Upper lobe of right lung (tissue), 1 donor: ENCODE results near the gene NOVA2. TPM values are rescaled to one million over a fixed set of nuclear protein-coding genes. Genes with fewer than 3 reads are reported as not detected.

Source experiments
- ATAC-seq: fragments of 200-7000 bp; cut with Tn5 transposase; one replicate; pipeline ENCODE4 v1.9.1; 2020; ENCODE audit warnings: mild to moderate bottlenecking, moderate library complexity
- DNase-seq: peaks from one replicate; pipeline ENCODE4 v3.0.0-alpha.2; 2020
- H3K27ac ChIP-seq: fragments of 200-600 bp; one replicate; pipeline ENCODE4 v1.8.0; 2022
- H3K27me3 ChIP-seq: fragments of 200-600 bp; one replicate; pipeline ENCODE4 v1.8.0; 2022; ENCODE audit warnings: mild to moderate bottlenecking
- H3K36me3 ChIP-seq: fragments of 200-600 bp; one replicate; pipeline ENCODE4 v1.8.0; 2022
- H3K4me1 ChIP-seq: fragments of 200-600 bp; one replicate; pipeline ENCODE4 v1.8.0; 2022
- H3K4me3 ChIP-seq: fragments of 200-600 bp; one replicate; pipeline ENCODE4 v1.8.0; 2022; ENCODE audit warnings: mild to moderate bottlenecking
- H3K9me3 ChIP-seq: fragments of 200-600 bp; one replicate; pipeline ENCODE4 v1.8.0; 2022
- intact Hi-C: fragments of 100-400 bp; cut with DNase I; formaldehyde crosslinking; loops from one replicate; pipeline ENCODE4 v1.11.0; 2022
- total RNA-seq: library from RNA; stranded (reverse); fragmentation: NEBNext Ultra II Directional; extraction: Animal tissue kit (Norgen Biotek cat#: 25700); gene quantifications from one replicate; pipeline ENCODE4 v1.2.1, GENCODE V29; 2021
- TF ChIP-seq, protein P1 (sequence below): fragments of 200-600 bp; IDR thresholded peaks from one replicate; pipeline ENCODE4 v1.8.0; 2022; ENCODE audit warnings: antibody characterized with exemption
- donor health status: DM: no; HTN: yes; CAD: no; lungs with severe emphysema.

Gene NOVA2
- total RNA-seq, 1 donor from 2014 or later = 21.2 TPM

DNA sequence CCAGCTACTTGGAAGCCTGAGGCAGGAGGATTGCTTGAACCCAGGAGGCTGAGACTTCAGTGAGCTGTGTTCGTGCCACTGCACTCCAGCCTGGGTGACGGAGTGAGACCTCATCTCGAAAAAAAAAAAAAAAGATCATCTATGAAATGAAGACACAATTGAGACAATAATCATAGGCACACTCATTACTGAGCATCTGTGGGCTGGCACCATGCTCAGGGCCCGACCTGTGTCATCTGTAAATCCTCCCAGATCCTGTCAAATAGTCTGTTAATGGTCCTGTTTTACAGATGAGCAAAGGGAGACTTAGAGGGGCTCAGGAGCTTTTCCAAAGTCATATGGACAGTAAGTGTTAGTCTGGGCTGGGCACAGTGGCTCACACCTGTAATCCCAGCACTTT, 54.9 kb downstream of the NOVA2 start:
- ATAC-seq (no peak), DNase-seq (no peak)
- TF ChIP-seq, protein P1, sequence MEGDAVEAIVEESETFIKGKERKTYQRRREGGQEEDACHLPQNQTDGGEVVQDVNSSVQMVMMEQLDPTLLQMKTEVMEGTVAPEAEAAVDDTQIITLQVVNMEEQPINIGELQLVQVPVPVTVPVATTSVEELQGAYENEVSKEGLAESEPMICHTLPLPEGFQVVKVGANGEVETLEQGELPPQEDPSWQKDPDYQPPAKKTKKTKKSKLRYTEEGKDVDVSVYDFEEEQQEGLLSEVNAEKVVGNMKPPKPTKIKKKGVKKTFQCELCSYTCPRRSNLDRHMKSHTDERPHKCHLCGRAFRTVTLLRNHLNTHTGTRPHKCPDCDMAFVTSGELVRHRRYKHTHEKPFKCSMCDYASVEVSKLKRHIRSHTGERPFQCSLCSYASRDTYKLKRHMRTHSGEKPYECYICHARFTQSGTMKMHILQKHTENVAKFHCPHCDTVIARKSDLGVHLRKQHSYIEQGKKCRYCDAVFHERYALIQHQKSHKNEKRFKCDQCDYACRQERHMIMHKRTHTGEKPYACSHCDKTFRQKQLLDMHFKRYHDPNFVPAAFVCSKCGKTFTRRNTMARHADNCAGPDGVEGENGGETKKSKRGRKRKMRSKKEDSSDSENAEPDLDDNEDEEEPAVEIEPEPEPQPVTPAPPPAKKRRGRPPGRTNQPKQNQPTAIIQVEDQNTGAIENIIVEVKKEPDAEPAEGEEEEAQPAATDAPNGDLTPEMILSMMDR = no peak
- H3K4me1 ChIP-seq = no peaks in the 10 kb centered on the region
- H3K27me3 ChIP-seq = peaks cover 9% of the 10 kb centered on the region
- no peaks in the 10 kb centered on the region for H3K9me3 ChIP-seq
- no peak overlapping the region for H3K4me3 ChIP-seq
- H3K36me3 ChIP-seq = no peaks in the 10 kb centered on the region
- H3K27ac ChIP-seq = no peak overlapping the region
- intact Hi-C loops = no loop called here

DNA sequence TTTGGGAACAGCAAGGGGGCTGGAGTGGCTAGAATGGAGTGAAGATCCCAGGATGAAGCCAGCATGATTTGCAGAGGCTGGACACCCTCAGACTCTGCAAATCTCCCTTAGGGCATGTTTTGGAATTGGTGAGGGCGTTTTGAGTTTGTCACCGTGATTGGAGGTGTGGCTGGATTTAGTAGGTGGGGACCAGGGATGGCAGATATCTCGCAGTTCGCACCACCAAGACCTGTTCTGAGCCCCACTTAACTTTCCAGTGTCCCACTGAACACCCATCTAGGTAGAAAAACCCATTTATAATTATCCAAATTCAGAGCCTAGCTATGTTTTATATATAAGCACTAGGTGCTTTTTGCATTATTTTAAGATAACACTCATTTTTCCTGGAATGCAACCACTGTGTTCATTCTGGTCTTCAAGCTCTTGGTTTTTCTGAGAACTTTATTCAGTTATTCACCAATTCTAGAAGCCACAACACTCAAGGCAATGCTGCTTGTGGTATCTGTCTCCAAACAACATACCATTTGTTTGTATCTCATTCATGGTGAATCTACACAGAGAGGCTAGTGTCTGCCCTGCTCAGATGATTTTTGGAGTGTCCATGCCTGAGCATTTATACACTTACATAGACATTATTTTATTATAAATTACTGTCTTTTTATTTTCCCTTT, 56.1 kb downstream of the NOVA2 start:
- DNase-seq (no peak), ATAC-seq (no peak)
- no peaks in the 10 kb centered on the region for H3K4me1 ChIP-seq
- H3K36me3 ChIP-seq = no peaks in the 10 kb centered on the region
- no peak overlapping the region for H3K4me3 ChIP-seq
- intact Hi-C loops = no loop called here
- H3K9me3 ChIP-seq = no peaks in the 10 kb centered on the region
- H3K27ac ChIP-seq = no peak overlapping the region
- TF ChIP-seq, protein P1 = no peak
- H3K27me3 ChIP-seq = peaks cover 9% of the 10 kb centered on the region

DNA sequence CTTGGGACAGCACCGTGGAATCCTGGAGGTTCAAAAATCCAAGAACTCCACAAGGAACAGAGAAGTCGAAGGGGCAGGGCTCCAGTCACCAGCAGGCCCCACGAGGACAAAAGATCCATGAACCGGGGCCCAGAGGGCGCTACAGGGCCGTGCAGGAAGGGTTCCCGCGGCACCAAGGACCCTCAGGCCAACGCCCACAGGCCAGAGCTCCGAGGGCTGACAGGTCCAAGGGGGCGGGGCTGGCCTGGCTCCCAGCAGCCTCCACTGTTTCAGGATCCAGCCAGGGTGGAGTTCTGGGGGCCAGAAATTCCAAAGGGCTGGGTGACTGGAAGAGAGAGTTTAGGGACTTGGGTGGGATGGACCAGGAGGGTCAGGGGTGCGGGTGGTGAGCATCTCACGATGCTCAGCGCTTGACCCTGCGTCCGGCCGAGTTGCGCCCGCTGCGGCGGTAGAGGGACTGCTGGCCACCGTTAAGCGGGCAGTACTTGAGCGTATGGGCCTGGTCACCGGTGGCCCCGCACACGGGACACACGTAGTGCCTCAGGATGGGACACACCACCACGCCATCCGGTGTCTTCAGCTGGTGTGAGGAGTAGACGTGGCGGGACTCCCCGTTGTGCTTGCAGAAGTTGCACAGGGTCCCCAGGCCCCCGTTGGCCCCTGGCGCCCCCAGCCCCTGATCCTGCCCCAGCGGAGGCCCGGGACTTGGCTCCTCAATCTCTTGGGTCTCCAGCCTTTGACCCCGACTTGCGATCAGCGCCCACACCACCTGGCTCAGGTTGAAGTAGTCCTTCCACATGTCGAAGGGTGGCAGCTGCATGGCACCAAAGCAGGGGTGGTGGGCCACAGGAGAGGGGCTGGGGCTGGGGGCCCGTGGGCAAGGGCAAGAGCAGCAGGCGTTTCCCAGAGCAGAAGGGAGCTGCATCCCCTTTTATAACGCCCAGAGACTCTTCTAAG, 59.5 kb downstream of the NOVA2 start, which contains the start of gene NANOS2:
Gene NANOS2, minus strand, starts transcription at position 905 of the 957 bp plus-strand sequence. Its CDS starts 85 bp downstream, at position 820.
- TF ChIP-seq, protein P1 = no peak
- Histone ChIP-seq H3K4me3 (no peak within 1 kb of the TSS), H3K27me3 (peaks cover 17% of the 10 kb centered on the region), H3K27ac (no peak within 1 kb of the TSS), H3K36me3 (no peaks in the 10 kb centered on the region), H3K9me3 (no peaks in the 10 kb centered on the region), H3K4me1 (no peaks in the 10 kb centered on the region)
- ATAC-seq (peak; percentile 43), DNase-seq (no peak)
- intact Hi-C loops = no loop called here

DNA sequence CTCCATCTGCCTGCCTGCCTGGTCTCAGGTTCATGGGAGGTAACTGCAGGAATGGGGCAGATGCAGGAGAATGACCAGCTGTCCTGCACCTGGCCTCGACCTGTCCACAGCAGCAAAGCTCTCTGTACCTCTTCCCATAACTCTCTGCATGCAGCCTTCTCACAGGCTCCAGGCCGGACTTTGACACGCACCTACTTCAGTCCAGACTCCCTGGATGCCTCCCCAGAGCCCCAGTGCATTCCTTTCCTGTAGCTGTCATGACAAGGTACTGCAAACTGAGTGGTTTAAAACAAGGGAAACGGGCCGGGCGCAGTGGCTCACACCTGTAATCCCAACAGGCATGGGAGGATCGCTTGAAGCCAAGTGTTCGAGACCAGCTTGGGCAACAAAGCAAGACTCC, 62.4 kb downstream of the NOVA2 start:
- Histone ChIP-seq H3K27ac (no peak overlapping the region), H3K9me3 (no peaks in the 10 kb centered on the region), H3K4me1 (no peaks in the 10 kb centered on the region), H3K27me3 (peaks cover 8% of the 10 kb centered on the region), H3K4me3 (no peak overlapping the region), H3K36me3 (no peaks in the 10 kb centered on the region)
- ATAC-seq (no peak), DNase-seq (no peak)
- intact Hi-C loops = no loop called here
- TF ChIP-seq, protein P1 = no peak

DNA sequence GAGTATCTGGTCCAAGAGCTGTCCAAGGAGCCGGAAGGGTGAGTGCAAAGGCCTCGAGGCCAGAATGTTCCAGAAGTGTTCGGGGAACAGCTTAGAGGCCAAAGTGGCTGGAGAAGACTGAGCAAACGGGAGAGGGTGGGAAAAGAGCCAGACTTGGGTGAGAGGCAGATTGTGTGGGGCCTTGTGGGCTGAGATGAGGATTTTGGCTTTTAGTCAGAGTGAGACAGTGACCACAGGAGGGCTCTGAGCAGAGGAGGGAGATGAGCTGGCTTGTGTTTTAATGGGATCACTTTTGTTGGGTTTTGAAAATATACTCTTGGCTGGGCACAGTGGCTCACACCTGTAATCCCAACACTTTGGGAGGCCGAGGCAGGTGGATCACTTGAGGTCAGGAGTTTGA, 64.7 kb downstream of the NOVA2 start:
- DNase-seq = no peak
- no peaks in the 10 kb centered on the region for H3K36me3 ChIP-seq
- peaks cover 8% of the 10 kb centered on the region for H3K27me3 ChIP-seq
- TF ChIP-seq, protein P1 = no peak
- no peaks in the 10 kb centered on the region for H3K9me3 ChIP-seq
- H3K27ac ChIP-seq = no peak overlapping the region
- H3K4me3 ChIP-seq = no peak overlapping the region
- no peak for ATAC-seq
- intact Hi-C loops = no loop called here
- H3K4me1 ChIP-seq = no peaks in the 10 kb centered on the region
